A673 (cell line): Measurements from ENCODE around the gene ADCY4. TPM values are rescaled to one million over a fixed set of nuclear protein-coding genes. Genes with fewer than 3 reads are reported as not detected.

Source experiments
- BruUV-seq: library from RNA; stranded (reverse); fragments of 400-500 nt; replicated peaks from 2 replicates; lab custom pipeline; 2021; lab: Mats Ljungman, UMichigan
- CTCF ChIA-PET: fragments of 300-600 bp; sonication (Branson Sonifier 250); formaldehyde crosslinking; loops from one replicate; lab custom pipeline; 2022; ENCODE audit warnings: antibody characterized with exemption; lab: Charles Lee
- POLR2A ChIA-PET: fragments of 300-600 bp; sonication (Branson Sonifier 250); formaldehyde crosslinking; loops from one replicate; lab custom pipeline; 2022; ENCODE audit warnings: antibody characterized with exemption; ENCODE audit not compliant: low non-redundant PET; lab: Charles Lee
- DNase-seq: peaks from one replicate; pipeline ENCODE4 v3.0.0-alpha.2; 2015; ENCODE audit warnings: low spot score
- H3K27ac ChIP-seq: fragments of 200-600 bp; sonication (generic); 2 replicates; pipeline ENCODE4 v1.5.1; 2016; ENCODE audit warnings: mixed run types, low read depth, mild to moderate bottlenecking, mixed read lengths, antibody characterized with exemption, low read length; ENCODE audit not compliant: poor library complexity, severe bottlenecking
- H3K27me3 ChIP-seq: fragments of 200-600 bp; sonication (generic); replicated peaks from 2 replicates; pipeline ENCODE4 v1.6.1; 2017; ENCODE audit warnings: mixed run types, low read depth, mild to moderate bottlenecking, mixed read lengths, antibody characterized with exemption, low read length; ENCODE audit not compliant: insufficient read depth, poor library complexity
- H3K36me3 ChIP-seq: fragments of 200-600 bp; sonication (generic); 2 replicates; pipeline ENCODE4 v1.6.1; 2016; ENCODE audit warnings: mixed run types, mild to moderate bottlenecking, mixed read lengths, antibody characterized with exemption, low read length; ENCODE audit not compliant: insufficient read depth, poor library complexity, severe bottlenecking
- H3K4me1 ChIP-seq: fragments of 200-600 bp; sonication (generic); 2 replicates; pipeline ENCODE4 v1.6.1; 2017; ENCODE audit warnings: mixed run types, mild to moderate bottlenecking, mixed read lengths, antibody characterized with exemption, low read length; ENCODE audit not compliant: insufficient read depth, poor library complexity, severe bottlenecking
- H3K4me3 ChIP-seq: fragments of 200-600 bp; sonication (generic); 2 replicates; pipeline ENCODE4 v1.5.1; 2016; ENCODE audit warnings: low read depth, mixed run types, mild to moderate bottlenecking, mixed read lengths, low read length; ENCODE audit not compliant: poor library complexity, severe bottlenecking
- H3K9me3 ChIP-seq: fragments of 200-600 bp; sonication (generic); 2 replicates; pipeline ENCODE4 v1.6.1; 2016; ENCODE audit warnings: mixed run types, low read depth, mild to moderate bottlenecking, mixed read lengths, antibody characterized with exemption, low read length; ENCODE audit not compliant: poor library complexity, severe bottlenecking
- EZH2 ChIP-seq: fragments of 200-600 bp; sonication (generic); IDR thresholded peaks from 2 replicates; pipeline ENCODE4 v1.6.1; 2017; ENCODE audit warnings: borderline replicate concordance, low read depth, mild to moderate bottlenecking, mixed read lengths, antibody characterized with exemption, low read length; ENCODE audit not compliant: poor library complexity, severe bottlenecking
- intact Hi-C: fragments of 100-400 bp; cut with micrococcal nuclease; formaldehyde crosslinking; loops from one replicate; pipeline ENCODE4 v1.10.0; 2022; ENCODE audit not compliant: unreplicated experiment
- total RNA-seq: library from RNA; stranded (reverse); gene quantifications from 2 replicates; pipeline ENCODE4 v1.2.3, GENCODE V29; 2021
- TF ChIP-seq, protein P1 (sequence below): fragments of 300-800, 200-600 bp; sonication (generic); conservative IDR thresholded peaks from 2 replicates; pipeline ENCODE4 v1.5.1; 2017; ENCODE audit warnings: low read depth, mild to moderate bottlenecking, antibody characterized with exemption, low read length, moderate library complexity, mixed read lengths

The ADCY4 gene
- total RNA-seq, 1 experiment from 2014 or later, result 0.84 TPM

DNA sequence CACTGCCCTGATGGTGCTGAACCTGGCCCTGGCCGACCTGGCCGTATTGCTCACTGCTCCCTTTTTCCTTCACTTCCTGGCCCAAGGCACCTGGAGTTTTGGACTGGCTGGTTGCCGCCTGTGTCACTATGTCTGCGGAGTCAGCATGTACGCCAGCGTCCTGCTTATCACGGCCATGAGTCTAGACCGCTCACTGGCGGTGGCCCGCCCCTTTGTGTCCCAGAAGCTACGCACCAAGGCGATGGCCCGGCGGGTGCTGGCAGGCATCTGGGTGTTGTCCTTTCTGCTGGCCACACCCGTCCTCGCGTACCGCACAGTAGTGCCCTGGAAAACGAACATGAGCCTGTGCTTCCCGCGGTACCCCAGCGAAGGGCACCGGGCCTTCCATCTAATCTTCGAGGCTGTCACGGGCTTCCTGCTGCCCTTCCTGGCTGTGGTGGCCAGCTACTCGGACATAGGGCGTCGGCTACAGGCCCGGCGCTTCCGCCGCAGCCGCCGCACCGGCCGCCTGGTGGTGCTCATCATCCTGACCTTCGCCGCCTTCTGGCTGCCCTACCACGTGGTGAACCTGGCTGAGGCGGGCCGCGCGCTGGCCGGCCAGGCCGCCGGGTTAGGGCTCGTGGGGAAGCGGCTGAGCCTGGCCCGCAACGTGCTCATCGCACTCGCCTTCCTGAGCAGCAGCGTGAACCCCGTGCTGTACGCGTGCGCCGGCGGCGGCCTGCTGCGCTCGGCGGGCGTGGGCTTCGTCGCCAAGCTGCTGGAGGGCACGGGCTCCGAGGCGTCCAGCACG lies 18.9 kb downstream of the ADCY4 start:
- intact Hi-C loops, result no loop called here
- CTCF ChIA-PET, result no interaction called here
- Histone ChIP-seq H3K4me3 (no peak overlapping the region), H3K27ac (no peak overlapping the region), H3K27me3 (no peaks in the 10 kb centered on the region), H3K9me3 (no peaks in the 10 kb centered on the region), H3K36me3 (no peaks in the 10 kb centered on the region), H3K4me1 (peaks cover 3% of the 10 kb centered on the region)
- DNase-seq, result no peak
- TF ChIP-seq, protein P1, sequence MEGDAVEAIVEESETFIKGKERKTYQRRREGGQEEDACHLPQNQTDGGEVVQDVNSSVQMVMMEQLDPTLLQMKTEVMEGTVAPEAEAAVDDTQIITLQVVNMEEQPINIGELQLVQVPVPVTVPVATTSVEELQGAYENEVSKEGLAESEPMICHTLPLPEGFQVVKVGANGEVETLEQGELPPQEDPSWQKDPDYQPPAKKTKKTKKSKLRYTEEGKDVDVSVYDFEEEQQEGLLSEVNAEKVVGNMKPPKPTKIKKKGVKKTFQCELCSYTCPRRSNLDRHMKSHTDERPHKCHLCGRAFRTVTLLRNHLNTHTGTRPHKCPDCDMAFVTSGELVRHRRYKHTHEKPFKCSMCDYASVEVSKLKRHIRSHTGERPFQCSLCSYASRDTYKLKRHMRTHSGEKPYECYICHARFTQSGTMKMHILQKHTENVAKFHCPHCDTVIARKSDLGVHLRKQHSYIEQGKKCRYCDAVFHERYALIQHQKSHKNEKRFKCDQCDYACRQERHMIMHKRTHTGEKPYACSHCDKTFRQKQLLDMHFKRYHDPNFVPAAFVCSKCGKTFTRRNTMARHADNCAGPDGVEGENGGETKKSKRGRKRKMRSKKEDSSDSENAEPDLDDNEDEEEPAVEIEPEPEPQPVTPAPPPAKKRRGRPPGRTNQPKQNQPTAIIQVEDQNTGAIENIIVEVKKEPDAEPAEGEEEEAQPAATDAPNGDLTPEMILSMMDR, result no peak
- no peak for TF ChIP-seq EZH2
- POLR2A ChIA-PET, result no interaction called here
- no TSS peak for BruUV-seq

GRCh38 chr14:24315243-24315806 lies 19.5 kb downstream of the ADCY4 start:
- intact Hi-C loops, result no loop called here
- H3K27ac ChIP-seq, result no peak overlapping the region
- no peak overlapping the region for H3K4me3 ChIP-seq
- H3K27me3 ChIP-seq, result no peaks in the 10 kb centered on the region
- no peak for DNase-seq
- peaks cover 9% of the 10 kb centered on the region for H3K4me1 ChIP-seq
- BruUV-seq, result no TSS peak
- CTCF ChIA-PET, result no interaction called here
- H3K9me3 ChIP-seq, result no peaks in the 10 kb centered on the region
- POLR2A ChIA-PET, result no interaction called here
- no peaks in the 10 kb centered on the region for H3K36me3 ChIP-seq
- TF ChIP-seq, protein P1, result no peak
- TF ChIP-seq EZH2, result no peak

GRCh38 chr14:24314377-24315193 lies 20.3 kb downstream of the ADCY4 start:
- ChIA-PET POLR2A (interaction anchor here (0.6 kb wide), 1 partner anchor 140 kb away, joined by 3 read pairs; no protein-coding TSS in a partner anchor), CTCF (no interaction called here)
- intact Hi-C loops, result no loop called here
- Histone ChIP-seq H3K9me3 (no peaks in the 10 kb centered on the region), H3K36me3 (no peaks in the 10 kb centered on the region), H3K4me1 (peaks cover 13% of the 10 kb centered on the region), H3K27me3 (no peaks in the 10 kb centered on the region), H3K27ac (no peak overlapping the region), H3K4me3 (no peak overlapping the region)
- TF ChIP-seq EZH2, result no peak
- TF ChIP-seq, protein P1, result no peak
- DNase-seq, result no peak
- no TSS peak for BruUV-seq
